Measurements from ENCODE around the gene PURA.

- TF ChIP-seq CTCF (IDR thresholded peaks at IDR 0.05) = no peak
- TF ChIP-seq POLR2A (IDR thresholded peaks at IDR 0.05) = no peak
These were observed 30.8 kb upstream of the PURA start for GRCh38 chr5:140083120-140083519.

Measured in upper lobe of left lung (tissue), 4 donors.